ENCODE results near the gene MVB12B.

Gene MVB12B

DNA sequence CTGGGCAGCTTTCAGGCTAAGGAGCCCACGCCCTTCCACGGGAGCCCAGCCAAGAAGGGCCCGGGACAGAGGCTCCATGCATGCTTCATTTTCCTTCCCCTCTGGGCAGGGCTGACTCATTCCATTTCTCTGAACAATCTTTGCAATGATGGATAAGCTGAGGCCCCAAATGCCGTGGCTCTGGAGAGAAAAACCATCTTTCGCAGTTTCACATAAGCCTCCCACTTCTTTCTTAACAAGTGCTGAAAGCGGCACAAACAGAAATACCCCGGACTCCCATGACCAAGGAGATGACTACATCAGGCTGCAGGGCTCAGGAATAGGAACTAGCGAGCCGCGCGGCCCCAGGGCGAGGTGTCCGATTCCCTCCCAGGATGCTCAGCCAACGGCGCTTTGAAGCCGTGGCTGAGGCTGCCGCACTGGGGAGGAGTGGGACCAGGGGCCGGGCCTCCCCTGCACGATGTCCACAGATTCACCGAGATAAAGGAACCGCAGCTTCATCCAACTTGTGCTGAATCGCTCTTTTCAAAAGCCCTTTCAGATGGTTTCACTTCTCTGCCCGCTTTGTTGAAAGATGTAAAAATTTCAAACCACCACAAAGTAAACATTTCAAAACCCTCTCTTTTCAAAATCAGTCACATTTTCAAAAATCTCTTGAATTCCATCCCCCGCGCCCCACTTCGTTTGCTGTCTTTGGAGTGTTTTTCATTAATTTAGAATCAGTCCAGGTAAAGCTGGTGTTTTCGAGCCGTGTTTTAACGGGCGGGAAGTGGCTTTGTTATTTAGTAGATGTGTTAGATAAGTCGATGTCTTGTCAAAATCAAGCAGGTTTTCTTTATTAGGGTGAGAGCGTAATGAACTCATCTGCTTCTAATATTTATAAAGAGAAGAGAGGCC lies 190.6 kb downstream of the MVB12B start:
- no peak for DNase-seq (ENCODE audit: low spot score)
- peak overlapping the region; percentile 77 for H3K4me3 ChIP-seq
- TF ChIP-seq, protein P1, sequence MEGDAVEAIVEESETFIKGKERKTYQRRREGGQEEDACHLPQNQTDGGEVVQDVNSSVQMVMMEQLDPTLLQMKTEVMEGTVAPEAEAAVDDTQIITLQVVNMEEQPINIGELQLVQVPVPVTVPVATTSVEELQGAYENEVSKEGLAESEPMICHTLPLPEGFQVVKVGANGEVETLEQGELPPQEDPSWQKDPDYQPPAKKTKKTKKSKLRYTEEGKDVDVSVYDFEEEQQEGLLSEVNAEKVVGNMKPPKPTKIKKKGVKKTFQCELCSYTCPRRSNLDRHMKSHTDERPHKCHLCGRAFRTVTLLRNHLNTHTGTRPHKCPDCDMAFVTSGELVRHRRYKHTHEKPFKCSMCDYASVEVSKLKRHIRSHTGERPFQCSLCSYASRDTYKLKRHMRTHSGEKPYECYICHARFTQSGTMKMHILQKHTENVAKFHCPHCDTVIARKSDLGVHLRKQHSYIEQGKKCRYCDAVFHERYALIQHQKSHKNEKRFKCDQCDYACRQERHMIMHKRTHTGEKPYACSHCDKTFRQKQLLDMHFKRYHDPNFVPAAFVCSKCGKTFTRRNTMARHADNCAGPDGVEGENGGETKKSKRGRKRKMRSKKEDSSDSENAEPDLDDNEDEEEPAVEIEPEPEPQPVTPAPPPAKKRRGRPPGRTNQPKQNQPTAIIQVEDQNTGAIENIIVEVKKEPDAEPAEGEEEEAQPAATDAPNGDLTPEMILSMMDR (IDR thresholded peaks at IDR 0.05), result no peak
- peak overlapping the region; percentile 62 to 85 for H3K27ac ChIP-seq

DNA sequence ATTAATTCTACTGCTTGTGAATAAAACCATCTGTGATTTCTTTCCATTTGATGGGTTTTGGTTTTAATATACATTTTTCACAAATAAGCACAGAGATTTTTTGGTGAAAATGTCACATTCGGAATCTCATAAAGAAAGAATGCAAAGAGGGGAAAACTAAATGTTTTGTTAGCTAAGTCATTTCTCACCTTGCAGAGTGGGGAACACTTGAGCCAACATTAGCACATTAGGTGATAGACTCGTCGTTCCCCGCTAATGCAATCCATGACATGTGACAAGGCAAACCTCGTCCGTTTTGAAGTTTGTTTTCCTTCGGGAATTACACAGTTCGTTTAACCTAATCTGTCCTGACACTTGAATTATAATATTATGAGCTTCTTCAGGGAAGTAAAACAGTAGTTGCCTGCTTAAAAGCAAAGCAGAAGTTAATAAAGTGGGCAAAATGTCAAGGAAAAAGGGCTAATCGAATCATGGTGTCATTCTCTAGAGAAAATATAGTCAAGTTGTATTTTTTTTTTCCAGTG lies 191.3 kb downstream of the MVB12B start:
- TF ChIP-seq, protein P1 (IDR thresholded peaks at IDR 0.05), result no peak
- H3K4me3 ChIP-seq, result peak overlapping the region; percentile 77
- peak overlapping the region in 1 of 2 donors; percentile 85 for H3K27ac ChIP-seq
- DNase-seq (ENCODE audit: low spot score), result no peak

DNA sequence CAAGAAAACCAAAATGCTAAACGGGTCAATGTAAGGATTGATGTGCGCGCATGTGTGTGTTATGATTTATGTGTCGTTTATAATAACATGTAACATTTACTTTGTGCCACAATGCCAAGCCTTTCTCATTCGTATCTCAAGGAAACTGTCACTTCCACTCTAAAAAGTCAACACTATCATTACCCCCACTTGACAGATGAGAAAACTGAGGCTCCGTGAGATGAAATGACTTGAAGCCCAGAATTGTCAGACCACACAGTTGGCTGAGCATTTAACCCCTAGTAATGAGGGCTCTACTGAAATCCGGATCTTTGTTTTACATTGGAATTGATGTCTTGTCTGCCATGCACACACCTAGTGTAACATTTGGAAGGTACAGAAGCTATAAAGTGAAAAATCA lies 192.1 kb downstream of the MVB12B start:
- DNase-seq (ENCODE audit: low spot score), result no peak

DNA sequence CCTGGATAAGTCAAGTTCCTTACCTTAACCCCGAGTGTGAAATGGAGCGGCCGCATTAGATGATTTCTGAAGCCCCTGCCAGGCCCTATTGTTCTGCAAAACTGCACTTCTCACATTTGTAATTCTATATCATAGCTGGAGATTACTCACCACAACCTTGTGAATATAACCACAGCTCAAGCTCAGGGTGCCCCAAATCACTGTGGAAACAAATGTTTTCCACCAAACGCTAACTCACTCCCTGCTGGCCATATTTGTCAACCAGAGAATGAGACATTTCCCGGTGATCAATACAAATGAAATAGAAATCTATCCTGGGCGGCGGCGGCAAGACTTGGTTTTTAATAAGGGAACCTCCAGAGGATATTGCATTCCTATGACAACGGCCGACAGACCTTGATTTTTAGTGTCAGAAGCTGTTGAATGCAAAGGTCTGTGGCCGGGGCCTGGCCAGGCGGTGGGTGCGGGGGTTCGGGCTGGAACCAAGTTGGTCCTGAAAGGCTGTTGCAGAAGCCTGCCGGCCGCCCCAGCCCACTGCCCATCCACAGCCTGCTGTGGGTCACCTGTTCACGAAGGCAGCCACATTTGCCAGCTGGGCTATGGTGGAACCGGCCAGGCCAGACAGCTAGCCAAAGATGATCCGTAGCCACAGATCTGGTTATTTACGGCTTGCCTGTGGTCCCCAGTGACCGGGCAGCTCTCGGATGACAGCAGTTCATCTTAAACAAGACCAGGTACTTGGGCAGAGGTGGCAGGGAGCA lies 193.2 kb downstream of the MVB12B start:
- TF ChIP-seq, protein P1 (IDR thresholded peaks at IDR 0.05), result no peak
- H3K27ac ChIP-seq, result no peak overlapping the region
- no peak overlapping the region for H3K4me3 ChIP-seq
- no peak for DNase-seq (ENCODE audit: low spot score)

More for the DNA sequence above, 192.1 kb downstream of the MVB12B start:
- Histone ChIP-seq H3K27ac (no peak overlapping the region), H3K4me3 (no peak overlapping the region)
- TF ChIP-seq, protein P1 (IDR thresholded peaks at IDR 0.05), result no peak

DNA sequence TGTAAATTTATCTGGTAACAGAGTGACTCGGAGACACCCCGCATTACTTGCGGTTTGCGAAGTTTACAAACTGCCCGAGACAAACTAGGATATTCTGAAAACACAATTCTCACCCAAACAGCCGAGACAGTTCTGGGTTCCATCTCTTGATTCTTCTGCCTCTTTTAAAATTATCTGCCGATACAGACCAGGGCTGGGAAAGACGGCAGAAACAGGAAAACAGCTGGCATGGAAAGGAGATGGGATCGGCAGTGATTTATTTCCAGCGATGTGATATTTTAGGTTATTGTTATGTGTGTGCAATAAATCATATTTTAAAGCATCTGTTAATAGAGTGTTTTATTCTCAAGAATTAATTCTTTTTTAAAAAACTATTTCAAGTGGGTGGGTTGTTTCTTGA lies 193.8 kb downstream of the MVB12B start:
- Histone ChIP-seq H3K27ac (no peak overlapping the region), H3K4me3 (no peak overlapping the region)
- DNase-seq (ENCODE audit: low spot score), result no peak
- TF ChIP-seq, protein P1 (IDR thresholded peaks at IDR 0.05), result no peak

DNA sequence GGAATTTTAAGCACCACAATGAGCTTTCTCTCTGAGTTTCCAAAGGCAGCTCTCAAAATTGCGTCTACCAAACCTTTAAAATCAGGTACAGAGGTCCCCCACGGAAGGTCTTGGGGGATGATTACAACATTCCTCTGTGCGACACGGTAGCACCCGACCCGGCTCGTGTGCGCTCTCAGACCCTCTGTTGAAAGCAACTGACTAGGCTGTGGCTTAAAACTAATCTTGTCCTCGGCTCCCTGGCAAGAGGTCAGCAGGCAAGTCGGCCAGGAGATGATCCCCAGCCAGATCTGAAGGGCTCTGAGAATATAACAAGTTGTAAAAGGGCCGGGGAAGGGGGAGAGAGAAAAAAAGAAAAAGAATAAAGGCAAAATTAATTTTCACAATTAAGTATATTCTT lies 194.5 kb downstream of the MVB12B start:
- DNase-seq (ENCODE audit: low spot score), result no peak
- no peak overlapping the region for H3K27ac ChIP-seq
- TF ChIP-seq, protein P1 (IDR thresholded peaks at IDR 0.05), result no peak
- no peak overlapping the region for H3K4me3 ChIP-seq

Data from coronary artery (tissue), 2 donors.